OCI-LY7 (cell line): ENCODE measurements around the gene XRN2.

ENCODE experiments used
- EZH2phosphoT487 ChIP-seq: fragments of 200-600 bp; sonication (generic); IDR thresholded peaks from 2 replicates; pipeline ENCODE4 v1.6.1; 2018; ENCODE audit warnings: low read depth, borderline replicate concordance, mild to moderate bottlenecking, mixed run types, antibody characterized with exemption, low read length, moderate library complexity, mixed read lengths
- TF ChIP-seq, protein P1 (sequence below): fragments of 200-600 bp; sonication (generic); conservative IDR thresholded peaks from 2 replicates; pipeline ENCODE4 v1.5.1; 2014; ENCODE audit warnings: mild to moderate bottlenecking, antibody characterized with exemption, low read length, moderate library complexity, mixed read lengths

- TF ChIP-seq, protein P1, sequence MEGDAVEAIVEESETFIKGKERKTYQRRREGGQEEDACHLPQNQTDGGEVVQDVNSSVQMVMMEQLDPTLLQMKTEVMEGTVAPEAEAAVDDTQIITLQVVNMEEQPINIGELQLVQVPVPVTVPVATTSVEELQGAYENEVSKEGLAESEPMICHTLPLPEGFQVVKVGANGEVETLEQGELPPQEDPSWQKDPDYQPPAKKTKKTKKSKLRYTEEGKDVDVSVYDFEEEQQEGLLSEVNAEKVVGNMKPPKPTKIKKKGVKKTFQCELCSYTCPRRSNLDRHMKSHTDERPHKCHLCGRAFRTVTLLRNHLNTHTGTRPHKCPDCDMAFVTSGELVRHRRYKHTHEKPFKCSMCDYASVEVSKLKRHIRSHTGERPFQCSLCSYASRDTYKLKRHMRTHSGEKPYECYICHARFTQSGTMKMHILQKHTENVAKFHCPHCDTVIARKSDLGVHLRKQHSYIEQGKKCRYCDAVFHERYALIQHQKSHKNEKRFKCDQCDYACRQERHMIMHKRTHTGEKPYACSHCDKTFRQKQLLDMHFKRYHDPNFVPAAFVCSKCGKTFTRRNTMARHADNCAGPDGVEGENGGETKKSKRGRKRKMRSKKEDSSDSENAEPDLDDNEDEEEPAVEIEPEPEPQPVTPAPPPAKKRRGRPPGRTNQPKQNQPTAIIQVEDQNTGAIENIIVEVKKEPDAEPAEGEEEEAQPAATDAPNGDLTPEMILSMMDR, result no peak
- TF ChIP-seq EZH2phosphoT487, result no peak
Observed at GRCh38 chr20:21288587-21289370, 14.4 kb upstream of the XRN2 start.
